HK-2 (cell line): ENCODE data around the gene TRABD2B.

Experiments used
- DNase-seq: peaks from one replicate; pipeline ENCODE4 v3.0.0-alpha.2; 2018; ENCODE audit not compliant: unreplicated experiment

The TRABD2B gene

DNA sequence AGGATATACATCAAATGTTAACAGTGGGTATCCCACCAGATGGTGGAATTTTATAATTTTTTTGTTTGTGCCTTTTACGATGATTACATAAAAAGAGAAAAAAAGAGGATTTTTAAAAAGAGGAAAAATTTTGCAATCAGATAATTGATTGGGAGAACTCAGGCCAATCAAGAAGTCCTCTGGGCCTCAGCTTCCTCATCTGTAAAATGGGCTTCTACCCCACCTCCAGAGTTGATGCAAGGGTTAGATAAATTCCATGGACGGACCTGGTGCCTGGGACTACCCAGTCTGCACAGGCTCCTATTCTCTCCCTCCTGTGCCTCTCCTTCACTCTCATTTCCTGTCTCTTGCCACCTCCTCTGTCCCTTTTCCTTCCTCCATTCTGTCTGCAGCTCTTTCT, 88.9 kb downstream of the TRABD2B start:
- no peak for DNase-seq

GRCh38 chr1:47907177-47907528, 90.0 kb downstream of the TRABD2B start:
- DNase-seq = no peak

DNA sequence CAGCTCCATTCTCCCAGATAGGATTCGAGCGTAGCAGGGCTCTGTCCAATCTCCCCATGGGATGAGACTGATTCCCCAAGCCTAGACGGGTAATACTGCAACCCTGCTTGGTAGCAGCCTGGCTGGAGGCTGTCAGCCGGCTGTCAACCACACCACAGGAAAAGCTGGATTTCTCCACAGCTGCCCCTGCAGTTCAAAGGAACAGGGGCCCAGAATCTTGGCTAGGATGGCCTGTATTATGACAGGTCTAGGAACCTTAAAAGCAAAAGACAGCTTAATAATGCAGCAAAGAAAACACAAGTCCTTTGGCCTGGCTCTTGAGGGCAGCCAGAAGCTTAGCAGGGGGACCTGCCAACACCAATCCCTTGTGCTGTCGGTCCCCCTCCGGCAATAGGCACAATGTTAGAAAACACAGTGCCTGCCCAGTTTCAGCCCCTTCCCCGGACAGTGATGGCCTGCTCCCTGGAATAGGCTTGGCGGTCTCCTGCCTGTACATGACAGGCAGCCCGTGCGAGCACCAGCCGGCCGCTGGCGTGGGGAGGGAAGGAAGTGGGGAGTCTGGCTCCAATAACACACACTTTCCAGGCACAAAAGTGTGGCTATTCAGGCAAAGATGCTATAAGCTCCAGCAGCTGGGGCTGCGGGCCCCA, 90.5 kb downstream of the TRABD2B start:
- DNase-seq = no peak

DNA sequence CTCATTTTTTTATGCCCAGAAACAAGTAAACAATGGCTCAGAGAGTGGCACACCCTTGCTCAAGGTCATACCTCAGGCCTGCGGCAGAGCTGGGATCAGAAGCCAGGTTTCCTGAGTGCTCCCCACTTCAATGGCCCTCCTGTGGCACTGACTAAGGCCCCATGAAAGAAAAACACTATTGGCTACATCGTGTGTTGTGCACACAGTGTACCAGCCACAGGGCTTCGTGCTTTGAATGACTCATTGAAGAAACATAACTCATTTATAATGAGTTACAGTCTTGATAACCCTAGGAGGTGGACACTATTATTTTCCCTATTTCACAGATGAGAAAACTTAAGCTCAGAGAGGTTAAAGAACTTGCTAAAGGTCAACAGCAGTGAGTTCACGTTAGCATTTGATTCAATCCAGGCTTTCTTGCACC, 91.2 kb downstream of the TRABD2B start:
- peak; percentile 16 for DNase-seq

GRCh38 chr1:47903723-47904122, 93.5 kb downstream of the TRABD2B start:
- no peak for DNase-seq

DNA sequence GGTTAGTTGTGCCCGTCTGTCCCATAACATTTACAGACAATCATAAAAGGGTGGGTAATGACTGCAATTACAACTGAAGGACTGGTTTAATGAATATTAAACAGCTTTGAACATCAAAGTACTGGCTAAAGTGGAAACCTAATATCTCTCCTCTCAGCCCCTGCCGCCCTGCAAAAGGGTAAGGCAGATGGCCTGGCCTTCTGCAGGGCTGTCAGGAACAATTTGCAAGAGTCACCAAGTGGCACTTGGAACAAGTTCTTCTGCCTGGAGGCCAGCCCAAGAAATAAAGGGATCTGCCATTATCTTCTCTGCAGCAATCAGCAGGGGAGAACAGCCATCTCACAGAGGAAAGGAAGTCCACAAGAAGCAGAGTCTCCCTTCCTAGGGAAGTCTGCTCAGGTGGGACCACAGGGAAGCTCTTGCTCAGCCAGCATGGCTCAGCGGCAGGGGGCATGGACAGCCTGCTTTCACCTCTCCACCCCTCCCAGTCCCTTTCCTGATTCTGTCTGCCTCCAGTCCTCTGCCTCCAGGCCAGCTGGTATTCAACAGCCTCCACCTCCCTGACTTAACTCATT, 96.1 kb downstream of the TRABD2B start:
- no peak for DNase-seq

GRCh38 chr1:47898133-47898845, 98.9 kb downstream of the TRABD2B start:
- no peak for DNase-seq

- DNase-seq = no peak
These were observed 101.7 kb downstream of the TRABD2B start for GRCh38 chr1:47895279-47896125.

GRCh38 chr1:47894410-47895278, 102.5 kb downstream of the TRABD2B start:
- peak; percentile 58 for DNase-seq

DNA sequence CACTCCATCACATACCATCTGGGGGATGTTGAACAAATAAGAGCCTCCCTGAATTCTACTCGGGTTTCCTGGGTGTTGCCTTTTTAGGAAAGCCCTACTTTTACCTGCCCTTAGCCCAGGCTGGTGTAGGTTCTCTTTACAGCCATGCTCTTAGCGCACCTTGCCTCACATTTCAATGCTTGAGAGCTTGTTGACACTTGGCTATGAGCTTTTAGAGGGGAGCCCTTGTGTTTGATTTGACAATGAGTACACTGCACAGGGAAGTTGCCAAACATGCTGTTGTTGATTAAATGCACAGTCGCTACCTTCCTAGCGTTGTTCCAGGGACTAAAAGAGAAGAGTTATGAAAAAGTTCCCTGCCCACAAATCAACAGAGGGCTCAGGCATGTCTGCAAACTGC, 103.8 kb downstream of the TRABD2B start:
- DNase-seq = no peak

- DNase-seq = no peak
These were observed 106.4 kb downstream of the TRABD2B start for GRCh38 chr1:47890779-47891178.

- no peak for DNase-seq
These were observed 108.9 kb downstream of the TRABD2B start for GRCh38 chr1:47888294-47888629.

GRCh38 chr1:47887475-47888293, 109.5 kb downstream of the TRABD2B start:
- DNase-seq = no peak

GRCh38 chr1:47887060-47887459, 110.1 kb downstream of the TRABD2B start:
- no peak for DNase-seq

DNA sequence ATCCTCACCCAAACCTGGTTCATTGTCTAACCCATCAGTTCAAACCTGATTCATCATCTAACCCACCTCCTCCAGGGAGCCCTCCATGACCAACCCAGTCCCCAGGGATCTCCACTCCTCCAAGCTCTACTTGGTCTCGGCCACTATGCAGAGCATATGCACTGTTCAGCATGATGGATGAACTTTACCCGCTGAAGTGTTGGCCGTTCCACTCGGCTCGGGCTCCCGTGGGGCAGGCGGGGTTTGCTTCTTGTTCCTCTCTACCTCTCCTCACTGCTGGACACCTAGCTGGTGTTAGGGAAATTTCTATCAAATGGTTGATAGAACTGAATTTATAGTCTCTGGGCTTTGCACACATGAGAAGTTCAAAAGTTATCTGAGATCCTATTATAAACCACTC, 111.0 kb downstream of the TRABD2B start:
- no peak for DNase-seq

GRCh38 chr1:47885062-47885830, 111.9 kb downstream of the TRABD2B start:
- DNase-seq = no peak

DNA sequence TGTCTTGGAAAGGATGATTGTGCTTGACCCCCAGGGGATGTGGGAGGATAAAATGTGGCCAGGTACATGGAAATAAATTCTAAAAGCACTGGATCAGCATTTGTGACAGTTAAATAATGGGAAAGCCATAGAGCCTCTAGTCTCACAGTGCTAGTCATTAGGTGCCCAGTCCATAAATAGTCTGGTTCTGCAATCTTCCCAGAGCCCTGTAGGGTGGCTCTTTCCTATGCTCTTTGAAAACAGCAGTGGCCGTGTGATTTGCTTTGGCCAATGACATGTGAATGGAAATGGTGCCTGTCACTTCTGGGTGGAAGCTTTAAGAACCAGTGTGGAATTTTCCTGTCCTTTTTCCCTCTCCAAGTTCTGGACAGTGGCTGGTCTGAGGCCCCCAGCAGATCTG, 113.2 kb downstream of the TRABD2B start:
- no peak for DNase-seq

DNA sequence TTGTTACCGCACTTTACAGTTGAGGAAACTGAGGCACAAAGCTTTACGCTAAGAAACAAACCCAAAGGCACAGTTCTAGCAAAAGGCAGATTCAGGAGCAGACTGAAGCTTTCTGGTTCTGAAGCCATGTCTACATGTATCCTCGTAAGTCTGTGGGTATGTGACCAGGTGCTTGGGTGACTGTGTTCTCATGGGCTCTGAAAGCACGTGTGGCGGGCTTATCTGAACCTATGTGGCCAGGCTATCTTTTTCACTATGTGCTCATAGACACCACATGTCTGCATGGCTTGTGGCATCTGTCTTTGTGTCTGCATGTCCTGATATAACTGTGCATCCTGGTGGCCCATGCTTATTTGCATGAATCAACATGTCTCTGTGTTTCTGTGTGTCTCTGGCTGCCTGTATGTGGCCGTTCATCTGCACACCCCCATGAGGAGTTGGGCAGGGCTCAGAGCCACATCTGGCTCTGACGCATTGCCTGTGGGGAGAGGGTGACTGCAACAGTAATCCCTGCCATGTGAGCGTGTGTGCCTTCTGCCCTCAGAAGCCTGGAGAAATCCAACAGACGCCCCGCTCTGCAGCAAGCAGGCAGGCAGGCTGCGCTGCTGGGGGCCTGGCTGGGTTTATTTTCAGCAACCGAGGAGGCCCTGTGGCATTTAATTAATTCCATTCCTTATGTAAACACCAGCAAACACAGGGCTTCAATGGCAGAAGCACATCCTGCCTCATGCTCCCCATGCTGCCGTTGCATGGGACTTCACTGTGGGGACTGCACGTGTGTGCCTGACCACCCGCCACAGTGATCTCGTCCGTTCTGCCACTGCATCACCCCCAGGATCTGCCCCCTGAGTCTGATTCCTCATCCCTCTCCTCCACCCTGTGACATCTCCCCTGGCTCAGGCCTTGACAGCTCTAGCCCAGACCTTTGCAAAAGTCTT, 115.4 kb downstream of the TRABD2B start:
- no peak for DNase-seq

GRCh38 chr1:47876587-47876963, 120.6 kb downstream of the TRABD2B start:
- DNase-seq = no peak
